ENCODE measurements around the gene EPHA10. TPM values are rescaled to one million over a fixed set of nuclear protein-coding genes. Genes with fewer than 3 reads are reported as not detected.
"Not testable (repeated sequence)": the region's sequence is repeated elsewhere in the genome, so short reads cannot be mapped to it uniquely, and the experiment has no call there.

Gene EPHA10
- polyA plus RNA-seq, 6 donors from 2014 or later: not detected

DNA sequence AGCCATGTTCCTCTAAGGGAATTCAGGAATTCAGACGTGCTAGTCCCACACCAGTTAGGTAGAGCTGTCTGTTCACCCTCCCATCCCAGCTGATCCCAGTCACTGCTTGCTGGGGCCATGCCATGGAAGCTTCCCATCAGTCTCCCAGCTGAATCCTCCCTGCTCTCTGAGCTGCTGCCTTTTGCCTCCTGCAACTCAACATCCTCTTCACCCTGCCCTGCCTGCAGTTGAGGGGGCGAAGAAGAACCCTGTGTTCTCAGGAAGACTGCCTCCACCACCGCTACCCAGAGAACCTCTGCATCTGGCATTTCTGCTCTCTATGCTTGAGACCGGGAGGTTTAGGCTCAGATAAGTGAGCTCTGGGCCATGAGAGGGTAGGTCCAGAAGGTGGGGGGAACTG lies 56.4 kb downstream of the EPHA10 start:
- ATAC-seq (ENCODE audit: low read depth in 2 of 2): no peak
- Mint-ChIP-seq H3K27me3 (no peaks in the 10 kb centered on the region), H3K4me3 (no peak overlapping the region), H3K27ac (no peak overlapping the region), H3K4me1 (no peaks in the 10 kb centered on the region), H3K9me3 (no peaks in the 10 kb centered on the region), H3K36me3 (no peaks in the 10 kb centered on the region)
- DNase-seq: no peak

DNA sequence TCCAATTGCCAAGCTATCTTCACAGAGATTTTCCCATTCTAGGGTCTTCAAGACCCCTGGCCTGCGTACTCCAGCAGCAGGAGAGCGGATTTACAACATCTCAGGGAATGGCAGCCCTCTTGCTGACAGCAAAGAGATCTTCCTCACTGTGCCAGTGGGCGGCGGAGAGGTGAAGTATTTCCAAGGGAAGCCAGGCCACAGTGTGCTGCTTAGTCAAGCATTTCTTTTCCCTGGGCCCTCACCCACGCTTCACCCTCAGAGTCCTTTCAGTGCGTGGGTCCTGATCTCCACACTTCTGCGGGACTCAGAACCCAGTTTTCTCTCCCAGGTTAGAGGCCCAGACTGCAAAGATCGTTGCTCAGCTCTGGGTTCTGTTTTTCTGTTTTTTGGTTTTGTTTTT lies 59.5 kb downstream of the EPHA10 start:
- no peaks in the 10 kb centered on the region for H3K36me3 Mint-ChIP-seq
- no peaks in the 10 kb centered on the region for H3K27me3 Mint-ChIP-seq
- H3K4me3 Mint-ChIP-seq: no peak overlapping the region
- DNase-seq: no peak
- H3K27ac Mint-ChIP-seq: no peak overlapping the region
- no peaks in the 10 kb centered on the region for H3K4me1 Mint-ChIP-seq
- no peaks in the 10 kb centered on the region for H3K9me3 Mint-ChIP-seq
- no peak for ATAC-seq (ENCODE audit: low read depth in 2 of 2)

DNA sequence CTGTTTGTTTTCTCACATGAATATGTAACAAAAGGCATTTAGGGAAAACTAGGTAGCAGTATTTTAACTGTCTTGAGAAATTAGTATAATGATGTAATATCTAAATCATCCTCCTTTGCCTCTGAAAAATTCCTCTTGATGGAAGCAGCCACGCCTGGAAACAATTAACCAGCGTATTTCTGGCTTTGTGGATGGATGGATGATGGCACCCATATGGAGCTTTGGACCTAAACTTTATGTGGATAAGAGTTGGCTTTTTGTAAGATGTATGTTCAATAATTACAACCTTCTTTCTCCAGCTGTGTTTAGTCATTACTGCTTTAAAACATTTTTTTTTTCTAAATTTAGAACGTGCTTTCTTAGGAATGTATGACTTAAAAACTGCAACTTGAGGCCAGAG lies 60.0 kb downstream of the EPHA10 start:
- Mint-ChIP-seq H3K27ac (no peak overlapping the region), H3K27me3 (no peaks in the 10 kb centered on the region)

GRCh38 chr1:37703061-37703460 lies 61.9 kb downstream of the EPHA10 start:
- Mint-ChIP-seq H3K4me3 (no peak overlapping the region), H3K27me3 (no peaks in the 10 kb centered on the region), H3K9me3 (no peaks in the 10 kb centered on the region), H3K4me1 (no peaks in the 10 kb centered on the region), H3K36me3 (no peaks in the 10 kb centered on the region), H3K27ac (no peak overlapping the region)
- no peak for ATAC-seq (ENCODE audit: low read depth in 2 of 2)
- no peak for DNase-seq

More for the DNA sequence above, 60.0 kb downstream of the EPHA10 start:
- DNase-seq (no peak), ATAC-seq (ENCODE audit: low read depth in 2 of 2) (no peak)
- H3K36me3 Mint-ChIP-seq: no peaks in the 10 kb centered on the region
- H3K4me1 Mint-ChIP-seq: no peaks in the 10 kb centered on the region
- H3K4me3 Mint-ChIP-seq: no peak overlapping the region
- H3K9me3 Mint-ChIP-seq: no peaks in the 10 kb centered on the region

- H3K4me1 Mint-ChIP-seq: no peaks in the 10 kb centered on the region
- H3K27ac Mint-ChIP-seq: no peak overlapping the region
- DNase-seq (no peak), ATAC-seq (ENCODE audit: low read depth in 2 of 2) (no peak)
- no peaks in the 10 kb centered on the region for H3K9me3 Mint-ChIP-seq
- H3K4me3 Mint-ChIP-seq: no peak overlapping the region
- H3K27me3 Mint-ChIP-seq: no peaks in the 10 kb centered on the region
- H3K36me3 Mint-ChIP-seq: no peaks in the 10 kb centered on the region
Observed at GRCh38 chr1:37701051-37701450, 63.9 kb downstream of the EPHA10 start.

DNA sequence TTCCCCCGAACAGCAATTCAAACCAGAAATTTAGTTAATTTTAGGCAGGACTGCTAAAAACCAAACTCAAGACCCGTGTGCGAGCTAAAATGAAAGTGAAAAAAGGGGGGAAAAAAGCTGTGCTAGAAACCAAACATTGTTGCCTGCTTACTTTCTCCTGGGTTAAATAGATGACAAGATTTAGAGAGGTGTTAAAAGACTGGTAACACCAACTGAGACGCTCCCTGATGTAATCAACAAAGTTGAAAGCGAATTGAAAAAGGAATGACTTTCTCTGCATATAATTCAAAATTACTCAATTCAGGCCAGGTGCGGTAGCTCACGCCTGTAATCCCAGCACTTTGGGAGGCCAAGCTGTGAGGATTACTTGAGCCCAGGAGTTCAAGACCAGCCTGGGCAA lies 65.8 kb downstream of the EPHA10 start:
- DNase-seq (no peak), ATAC-seq (ENCODE audit: low read depth in 2 of 2) (no peak)
- Mint-ChIP-seq H3K36me3 (no peaks in the 10 kb centered on the region), H3K4me3 (no peak overlapping the region), H3K9me3 (no peaks in the 10 kb centered on the region), H3K27me3 (no peaks in the 10 kb centered on the region), H3K4me1 (no peaks in the 10 kb centered on the region), H3K27ac (no peak overlapping the region)

DNA sequence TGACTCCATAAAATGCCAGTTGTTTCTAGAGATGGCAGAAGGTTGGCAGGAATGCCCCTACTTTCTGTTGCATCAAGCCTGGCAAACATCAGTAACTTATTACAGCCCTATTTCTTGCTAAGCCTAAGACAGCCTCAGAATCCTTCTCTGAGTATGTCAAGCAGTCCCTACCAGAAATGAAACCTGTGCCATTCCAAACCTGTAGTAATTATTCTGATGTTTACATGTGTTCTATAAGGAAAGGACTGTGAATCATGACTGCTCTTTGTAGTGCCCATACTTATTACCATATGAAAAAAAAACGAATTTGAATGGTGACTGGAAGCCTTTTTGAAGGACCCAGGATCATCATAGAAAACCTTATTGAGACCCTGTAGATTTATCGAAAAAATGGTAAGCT lies 67.2 kb downstream of the EPHA10 start:
- H3K36me3 Mint-ChIP-seq: no peaks in the 10 kb centered on the region
- no peaks in the 10 kb centered on the region for H3K27me3 Mint-ChIP-seq
- no peak overlapping the region for H3K27ac Mint-ChIP-seq
- no peaks in the 10 kb centered on the region for H3K9me3 Mint-ChIP-seq
- H3K4me3 Mint-ChIP-seq: no peak overlapping the region
- DNase-seq: no peak
- no peak for ATAC-seq (ENCODE audit: low read depth in 2 of 2)
- H3K4me1 Mint-ChIP-seq: no peaks in the 10 kb centered on the region

- H3K27ac Mint-ChIP-seq: no peak overlapping the region
- H3K36me3 Mint-ChIP-seq: no peaks in the 10 kb centered on the region
- ATAC-seq (ENCODE audit: low read depth in 2 of 2): no peak
- H3K4me3 Mint-ChIP-seq: no peak overlapping the region
- H3K27me3 Mint-ChIP-seq: no peaks in the 10 kb centered on the region
- H3K4me1 Mint-ChIP-seq: peaks cover under 1 to 4% (median 3%) of the 10 kb centered on the region in 3 donors
- H3K9me3 Mint-ChIP-seq: no peaks in the 10 kb centered on the region
- DNase-seq: no peak
Observed at GRCh38 chr1:37697090-37697489, 67.8 kb downstream of the EPHA10 start.

DNA sequence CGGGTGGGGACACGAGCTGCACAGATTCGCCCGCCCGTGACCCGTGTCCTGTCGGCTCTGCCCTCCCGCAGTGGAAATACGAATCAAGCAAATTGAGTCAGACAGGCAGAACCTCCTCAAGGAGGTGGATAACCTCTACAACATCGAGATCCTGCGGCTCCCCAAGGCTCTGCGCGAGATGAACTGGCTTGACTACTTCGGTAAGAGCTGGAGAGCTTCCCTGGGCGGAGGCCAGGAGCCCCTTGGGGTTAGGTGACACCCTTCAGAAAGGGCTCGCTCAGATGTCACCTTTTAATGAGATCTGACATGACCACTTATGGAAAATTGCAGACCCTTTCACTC lies 72.1 kb downstream of the EPHA10 start:
- H3K4me1 Mint-ChIP-seq: peaks cover 37 to 42% (median 39%) of the 10 kb centered on the region in 3 donors
- no peaks in the 10 kb centered on the region for H3K9me3 Mint-ChIP-seq
- no peaks in the 10 kb centered on the region for H3K36me3 Mint-ChIP-seq
- no peak for ATAC-seq (ENCODE audit: low read depth in 2 of 2)
- H3K27me3 Mint-ChIP-seq: no peaks in the 10 kb centered on the region
- no peak for DNase-seq
- peak overlapping the region in 2 of 6 donors; percentile 62 to 88 for H3K27ac Mint-ChIP-seq
- H3K4me3 Mint-ChIP-seq: peak overlapping the region; percentile 87 to 99 (median 97)

DNA sequence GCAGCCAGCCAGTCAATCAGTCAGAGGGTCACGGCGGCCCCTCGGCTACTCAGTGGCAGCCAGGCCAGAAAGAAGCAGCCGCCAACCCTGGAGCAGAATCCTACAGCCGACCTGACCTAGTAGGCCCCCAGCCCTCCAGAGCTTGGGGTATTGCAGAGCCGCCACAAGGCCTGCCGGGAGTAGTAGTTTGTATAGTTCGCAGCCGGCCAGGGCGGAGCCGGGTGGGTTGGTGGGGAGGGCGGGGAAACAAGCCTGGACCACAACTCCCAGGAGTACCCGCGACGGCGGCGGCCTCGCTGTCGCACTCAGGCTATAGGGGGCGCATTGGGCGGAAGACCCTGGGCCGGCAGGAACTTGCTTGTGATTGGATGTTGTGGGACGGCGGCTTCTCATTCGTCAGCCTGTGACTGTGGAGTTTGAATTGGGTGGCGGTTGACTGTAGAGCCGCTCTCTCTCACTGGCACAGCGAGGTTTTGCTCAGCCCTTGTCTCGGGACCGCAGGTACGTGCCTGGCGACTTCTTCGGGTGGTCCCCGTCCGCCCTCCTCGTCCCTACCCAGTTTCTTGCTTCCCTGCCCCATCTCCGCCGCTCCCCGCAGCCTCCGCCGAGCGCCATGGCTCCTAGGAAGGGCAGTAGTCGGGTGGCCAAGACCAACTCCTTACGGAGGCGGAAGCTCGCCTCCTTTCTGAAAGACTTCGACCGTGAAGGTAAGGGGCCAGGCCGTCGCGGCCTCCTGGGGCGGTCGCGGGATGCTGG lies 72.7 kb downstream of the EPHA10 start, which contains the start of gene CDCA8:
Gene CDCA8, plus strand, starts transcription at position 439 of the 756 bp plus-strand sequence. Its CDS starts 175 bp downstream, at position 614.
- DNase-seq: peak; percentile 99
- peak within 1 kb of the TSS; percentile 87 to 99 (median 97) for H3K4me3 Mint-ChIP-seq
- no peaks in the 10 kb centered on the region for H3K9me3 Mint-ChIP-seq
- H3K27ac Mint-ChIP-seq: peak within 1 kb of the TSS in 4 of 6 donors; percentile 92 to 96 (median 94)
- ATAC-seq (ENCODE audit: low read depth in 2 of 2): peak; percentile 84 to 85
- no peaks in the 10 kb centered on the region for H3K27me3 Mint-ChIP-seq
- H3K4me1 Mint-ChIP-seq: peaks cover 39 to 43% (median 40%) of the 10 kb centered on the region in 3 donors
- no peaks in the 10 kb centered on the region for H3K36me3 Mint-ChIP-seq

DNA sequence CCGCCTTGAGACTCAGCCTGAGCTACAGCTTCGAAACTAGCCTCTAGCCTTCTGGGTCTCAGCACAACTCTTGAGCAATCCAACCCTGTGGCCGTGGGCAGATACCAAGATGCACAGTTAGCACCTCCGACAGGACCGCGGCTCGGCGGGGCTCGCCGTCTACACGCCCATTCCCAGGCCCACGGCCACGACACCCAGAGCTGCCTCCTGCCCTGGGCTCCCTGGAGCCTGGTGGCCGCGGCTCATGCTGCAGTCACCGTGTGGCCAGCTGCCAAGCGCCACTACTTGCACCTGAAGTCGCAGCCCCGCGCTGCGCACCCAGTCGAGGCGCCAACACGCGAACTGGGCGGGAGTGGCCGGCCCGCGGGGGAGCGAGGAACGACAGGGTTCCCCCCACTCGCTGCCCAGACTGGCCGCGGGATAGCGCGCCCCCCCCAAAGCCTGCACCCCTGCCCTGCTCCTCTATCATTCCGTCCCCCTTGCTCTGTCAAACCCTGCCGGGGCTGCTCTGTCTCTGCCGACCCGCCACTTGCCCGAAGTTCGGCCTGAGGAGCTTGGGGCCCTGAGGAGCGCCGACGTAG lies 73.3 kb downstream of the EPHA10 start:
- ATAC-seq (ENCODE audit: low read depth in 2 of 2): peak in 1 of 2 donors; percentile 2
- H3K27ac Mint-ChIP-seq: peak overlapping the region in 4 of 6 donors; percentile 92 to 96 (median 94)
- no peaks in the 10 kb centered on the region for H3K27me3 Mint-ChIP-seq
- no peak for DNase-seq
- peak overlapping the region; percentile 87 to 99 (median 97) for H3K4me3 Mint-ChIP-seq
- peaks cover 39 to 43% (median 40%) of the 10 kb centered on the region in 3 donors for H3K4me1 Mint-ChIP-seq
- H3K9me3 Mint-ChIP-seq: no peaks in the 10 kb centered on the region
- no peaks in the 10 kb centered on the region for H3K36me3 Mint-ChIP-seq

GRCh38 chr1:37688926-37689325 lies 76.0 kb downstream of the EPHA10 start:
- Mint-ChIP-seq H3K36me3 (peaks cover 6 to 10% of the 10 kb centered on the region in 2 donors), H3K27ac (peak overlapping the region in 3 of 6 donors; percentile 90 to 98 (median 96)), H3K27me3 (no peaks in the 10 kb centered on the region), H3K4me3 (peak overlapping the region; percentile 87 to 99 (median 97)), H3K9me3 (no peaks in the 10 kb centered on the region), H3K4me1 (peaks cover 40 to 44% (median 43%) of the 10 kb centered on the region in 3 donors)
- ATAC-seq (ENCODE audit: low read depth in 2 of 2): no peak
- no peak for DNase-seq

- peaks cover 10 to 12% of the 10 kb centered on the region in 2 donors for H3K36me3 Mint-ChIP-seq
- not testable (repeated sequence) for DNase-seq; H3K9me3 Mint-ChIP-seq; H3K4me3 Mint-ChIP-seq; H3K27me3 Mint-ChIP-seq; H3K27ac Mint-ChIP-seq; ATAC-seq (ENCODE audit: low read depth in 2 of 2)
- H3K4me1 Mint-ChIP-seq: peaks cover 40 to 45% (median 44%) of the 10 kb centered on the region in 3 donors
Observed at GRCh38 chr1:37687764-37688163, 77.2 kb downstream of the EPHA10 start.

DNA sequence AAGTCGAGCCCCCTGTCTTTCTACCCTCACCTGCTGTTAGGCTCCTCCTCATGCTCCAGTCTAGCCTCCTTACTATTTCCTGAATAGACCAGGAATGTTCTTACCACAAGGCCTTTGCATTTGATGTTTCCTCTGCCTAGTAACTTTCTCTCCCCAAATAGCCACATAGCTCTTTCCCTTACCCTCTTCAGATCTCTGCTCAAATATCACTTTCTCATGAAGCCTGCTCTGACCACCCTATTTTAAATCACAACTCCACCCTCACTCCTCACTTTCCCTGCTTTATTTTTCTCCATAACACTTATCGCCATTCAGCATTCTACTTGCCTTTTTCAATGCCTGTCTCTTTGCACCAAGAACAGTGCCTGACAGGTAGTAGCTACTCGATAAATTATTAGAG lies 79.2 kb downstream of the EPHA10 start:
- Mint-ChIP-seq H3K27ac (peak overlapping the region in 1 of 6 donors; percentile 6), H3K27me3 (no peaks in the 10 kb centered on the region), H3K4me1 (peaks cover 27 to 36% (median 30%) of the 10 kb centered on the region in 3 donors), H3K9me3 (no peaks in the 10 kb centered on the region), H3K4me3 (no peak overlapping the region), H3K36me3 (peaks cover 10 to 12% of the 10 kb centered on the region in 2 donors)
- no peak for ATAC-seq (ENCODE audit: low read depth in 2 of 2)
- no peak for DNase-seq
